ENCODE data around the gene ABLIM1. TPM values are rescaled to one million over a fixed set of nuclear protein-coding genes. Genes with fewer than 3 reads are reported as not detected.

Gene ABLIM1
- total RNA-seq, 4 donors from 2014 or later: 152 to 373 (median 209) TPM

GRCh38 chr10:114491419-114491818, 166.7 kb downstream of the ABLIM1 start:
- 54 to 70% methylated on average over 3 of the region's 3 CpGs for WGBS, 2 donors
- Histone ChIP-seq H3K27me3 (no peaks in the 10 kb centered on the region), H3K4me1 (peaks cover 0 to 49% (median 15%) of the 10 kb centered on the region in 4 donors), H3K36me3 (peaks cover 0 to 27% (median 4%) of the 10 kb centered on the region in 3 donors), H3K9me3 (no peaks in the 10 kb centered on the region), H3K27ac (peak overlapping the region in 3 of 4 donors; percentile 27 to 65 (median 57)), H3K4me3 (no peak overlapping the region)
- TF ChIP-seq CTCF (IDR thresholded peaks at IDR 0.05) (no peak), EP300 (IDR thresholded peaks at IDR 0.05) (peak in 1 of 2 donors; percentile 50)
- peak in 1 of 2 donors; percentile 68 for DNase-seq (ENCODE audit: low spot score in 2 of 2)

- Histone ChIP-seq H3K4me1 (peaks cover 0 to 65% (median 15%) of the 10 kb centered on the region in 4 donors), H3K27me3 (no peaks in the 10 kb centered on the region), H3K27ac (peak overlapping the region in 2 of 4 donors; percentile 25 to 91), H3K4me3 (no peak overlapping the region), H3K36me3 (peaks cover 0 to 22% (median 0%) of the 10 kb centered on the region in 3 donors), H3K9me3 (no peaks in the 10 kb centered on the region)
- no peak for DNase-seq (ENCODE audit: low spot score in 2 of 2)
- TF ChIP-seq CTCF (IDR thresholded peaks at IDR 0.05) (no peak), EP300 (IDR thresholded peaks at IDR 0.05) (no peak), POLR2A (IDR thresholded peaks at IDR 0.05) (no peak)
- 43 to 52% methylated on average over 14 of the region's 14 CpGs for WGBS, 2 donors
These were observed 168.4 kb downstream of the ABLIM1 start for GRCh38 chr10:114489521-114490310.

- TF ChIP-seq EP300 (IDR thresholded peaks at IDR 0.05) (no peak), POLR2A (IDR thresholded peaks at IDR 0.05) (no peak), CTCF (IDR thresholded peaks at IDR 0.05) (no peak)
- Histone ChIP-seq H3K4me3 (no peak overlapping the region), H3K27me3 (no peaks in the 10 kb centered on the region), H3K9me3 (no peaks in the 10 kb centered on the region), H3K36me3 (peaks cover 0 to 24% (median 0%) of the 10 kb centered on the region in 3 donors), H3K27ac (peak overlapping the region in 2 of 4 donors; percentile 80 to 91), H3K4me1 (peaks cover 0 to 79% (median 21%) of the 10 kb centered on the region in 4 donors)
- DNase-seq (ENCODE audit: low spot score in 2 of 2): no peak
- 82 to 85% methylated on average over 9 of the region's 9 CpGs for WGBS, 2 donors
These were observed 170.1 kb downstream of the ABLIM1 start for GRCh38 chr10:114487815-114488536.

GRCh38 chr10:114486938-114487814, 170.9 kb downstream of the ABLIM1 start:
- DNase-seq (ENCODE audit: low spot score in 2 of 2): no peak
- TF ChIP-seq EP300 (IDR thresholded peaks at IDR 0.05): no peak
- no peak for TF ChIP-seq CTCF (IDR thresholded peaks at IDR 0.05)
- TF ChIP-seq POLR2A (IDR thresholded peaks at IDR 0.05): no peak
- Histone ChIP-seq H3K4me3 (no peak overlapping the region), H3K36me3 (peaks cover 0 to 24% (median 0%) of the 10 kb centered on the region in 3 donors), H3K27ac (peak overlapping the region in 2 of 4 donors; percentile 80 to 91), H3K4me1 (peaks cover 0 to 78% (median 19%) of the 10 kb centered on the region in 4 donors), H3K9me3 (no peaks in the 10 kb centered on the region), H3K27me3 (no peaks in the 10 kb centered on the region)
- 81 to 83% methylated on average over 10 of the region's 10 CpGs for WGBS, 2 donors
